GM12878 (cell line): Measurements from ENCODE around the gene ACE. TPM values are rescaled to one million over a fixed set of nuclear protein-coding genes. Genes with fewer than 3 reads are reported as not detected.

ENCODE experiments used
- BACH1 ChIP-seq: fragments of 450-650 bp; IDR thresholded peaks from 2 replicates; pipeline ENCODE4 v1.6.1; 2017; ENCODE audit warnings: mild to moderate bottlenecking, borderline replicate concordance
- BMI1 ChIP-seq: fragments of 450-650 bp; IDR thresholded peaks from 2 replicates; pipeline ENCODE4 v1.6.1; 2016; ENCODE audit warnings: mild to moderate bottlenecking, moderate library complexity, borderline replicate concordance
- ESRRA ChIP-seq: IDR thresholded peaks from 2 replicates; pipeline ENCODE4 v1.6.1; 2012; ENCODE audit warnings: mild to moderate bottlenecking, low read length, improper control_type of control experiment
- EZH2 ChIP-seq: IDR thresholded peaks from 2 replicates; pipeline ENCODE4 v1.6.1; 2012; ENCODE audit warnings: low read depth, mild to moderate bottlenecking, control low read depth, inconsistent platforms, low read length, borderline replicate concordance; ENCODE audit not compliant: control insufficient read depth
- HCFC1 ChIP-seq: fragments of 150-350 bp; IDR thresholded peaks from 2 replicates; pipeline ENCODE4 v1.6.1; 2014; ENCODE audit warnings: low read length
- HDGF ChIP-seq: fragments of 450-650 bp; IDR thresholded peaks from 2 replicates; pipeline ENCODE4 v1.6.1; 2016; ENCODE audit warnings: antibody characterized with exemption
- JUND ChIP-seq: IDR thresholded peaks from 2 replicates; pipeline ENCODE4 v1.6.1; 2012; ENCODE audit warnings: low read depth, mild to moderate bottlenecking, low read length, improper control_type of control experiment, moderate library complexity
- KAT2A ChIP-seq: conservative IDR thresholded peaks from 2 replicates; pipeline ENCODE4 v1.6.1; 2011; ENCODE audit warnings: low read depth, low read length; ENCODE audit not compliant: control insufficient read depth
- POLR2AphosphoS2 ChIP-seq: IDR thresholded peaks from 2 replicates; pipeline ENCODE4 v1.6.1; 2011; ENCODE audit warnings: low read depth, mild to moderate bottlenecking, low read length, improper control_type of control experiment, moderate library complexity
- RAD51 ChIP-seq: fragments of 450-650 bp; IDR thresholded peaks from 2 replicates; pipeline ENCODE4 v1.6.1; 2016; ENCODE audit warnings: moderate library complexity, mild to moderate bottlenecking, inconsistent platforms
- RUNX3 ChIP-seq: IDR thresholded peaks from 2 replicates; pipeline ENCODE4 v1.6.1; 2012; ENCODE audit warnings: low read length, inconsistent platforms
- SIX5 ChIP-seq: IDR thresholded peaks from 2 replicates; pipeline ENCODE4 v1.6.1; 2011; ENCODE audit warnings: mild to moderate bottlenecking, low read depth, low read length, moderate library complexity; ENCODE audit not compliant: severe bottlenecking
- SREBF1 ChIP-seq: IDR thresholded peaks from 2 replicates; pipeline ENCODE4 v1.6.1; 2012; ENCODE audit warnings: mild to moderate bottlenecking, low read length
- TARDBP ChIP-seq: IDR thresholded peaks from 2 replicates; pipeline ENCODE4 v1.6.1; 2016; ENCODE audit warnings: borderline replicate concordance
- ZBTB11 ChIP-seq: fragments of 450-650 bp; formaldehyde crosslinking; IDR thresholded peaks from 2 replicates; pipeline ENCODE4 v1.5.0; 2022; ENCODE audit warnings: mild to moderate bottlenecking, missing genetic modification characterization
- polyA plus RNA-seq, 11 experiments: library from polyadenylated mRNA; depleted of rRNA in 4 of 11; unstranded in 6 of 11; stranded (reverse) in 5 of 11; fragments of >200 nt; fragmentation: Nextera tagmentation in 4 of 11; fragmentation: Illumina TruSeq in 1 of 11; extraction: Ambion mirVana in 4 of 11; extraction: Trizol in 1 of 11; gene quantifications; 1 replicate in 1 of 11; 2 replicates in 10 of 11; pipeline versions ENCODE4 v1.2.1 to v1.2.3, GENCODE V29; 2011 to 2016; ENCODE audit warnings: inconsistent platforms in 2 of 11, missing spikeins in 2 of 11, low read depth in 1 of 11
- total RNA-seq, 4 experiments: library from RNA; depleted of rRNA in 3 of 4; stranded (reverse); fragments of >200 nt in 3 of 4; fragmentation: Illumina TruSeq in 1 of 4; extraction: Trizol in 1 of 4; gene quantifications; 2 replicates each; pipeline versions ENCODE4 v1.2.1 to v1.2.3, GENCODE V29; 2013 to 2021
- TF ChIP-seq, protein P1 (sequence below): IDR thresholded peaks from 2 replicates; pipeline ENCODE4 v1.6.1; 2011; ENCODE audit warnings: low read depth, mild to moderate bottlenecking, low read length, moderate library complexity, borderline replicate concordance; ENCODE audit errors: extremely low read depth
- TF ChIP-seq, protein P2 (sequence below): fragments of 450-650 bp; IDR thresholded peaks from 2 replicates; pipeline ENCODE4 v1.6.1; 2018; ENCODE audit warnings: mild to moderate bottlenecking, low read depth, moderate library complexity; ENCODE audit not compliant: partially characterized antibody
- TF ChIP-seq, protein P3 (sequence below): fragments of 450-650 bp; IDR thresholded peaks from 2 replicates; pipeline ENCODE4 v1.6.1; 2016; ENCODE audit warnings: mild to moderate bottlenecking
- TF ChIP-seq, protein P4 (sequence below): fragments of 450-650 bp; IDR thresholded peaks from 2 replicates; pipeline ENCODE4 v1.6.1; 2017; ENCODE audit warnings: borderline replicate concordance

Gene ACE
- total and polyA plus RNA-seq, 10 of the 15 experiments (the other 5 are each of a cell fraction or from before 2014, with no cell fraction given), result 0.46 TPM; not detected in 9

DNA sequence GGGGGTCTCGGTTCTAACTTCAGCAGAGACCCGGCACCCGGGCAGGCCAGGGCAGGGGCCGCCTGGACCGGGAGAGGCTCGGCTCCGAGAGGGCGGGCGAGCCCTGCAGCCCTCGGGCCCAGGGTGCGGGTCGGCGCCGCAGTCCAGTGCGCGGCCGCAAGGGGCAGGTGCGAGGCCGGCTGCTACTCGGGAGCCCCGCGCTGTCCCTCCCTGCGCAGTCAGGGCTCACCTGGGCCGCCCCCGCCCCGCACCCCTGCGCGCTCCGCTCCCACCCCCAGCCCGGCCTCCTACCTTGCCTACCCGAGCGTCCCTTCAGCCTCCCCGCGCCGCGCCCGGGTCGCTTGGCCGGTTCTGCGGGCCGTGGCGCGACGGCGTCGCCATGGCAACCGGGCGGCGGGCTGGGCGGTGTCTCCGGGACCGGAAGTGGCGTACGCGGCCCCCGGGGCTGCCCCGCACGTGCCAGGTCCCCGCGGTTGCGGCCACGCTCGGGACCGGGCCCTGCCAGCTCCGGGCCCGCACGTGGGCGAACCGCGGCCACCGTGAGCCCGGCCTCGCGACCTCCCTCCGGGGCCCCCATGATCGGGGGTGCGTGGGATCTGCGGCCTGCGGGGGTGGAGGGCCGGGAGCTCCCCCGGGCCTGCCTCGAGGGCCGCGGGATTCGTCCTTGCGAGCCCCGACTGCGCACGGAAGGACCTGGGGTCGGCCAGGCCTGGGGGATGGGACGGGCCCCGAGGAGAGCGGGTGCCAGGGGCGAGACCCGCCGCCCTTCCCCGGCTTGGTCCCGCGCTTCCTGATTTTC lies 30.7 kb upstream of the ACE start, which contains the start of gene CYB561 (continued):
- TF ChIP-seq ZBTB11, result no peak
- no peak for TF ChIP-seq TARDBP
- TF ChIP-seq BMI1, result 0 out of 2 replicates have a peak, but pooled peaks have one; percentile 25
- no peak for TF ChIP-seq SREBF1
- TF ChIP-seq, protein P1, sequence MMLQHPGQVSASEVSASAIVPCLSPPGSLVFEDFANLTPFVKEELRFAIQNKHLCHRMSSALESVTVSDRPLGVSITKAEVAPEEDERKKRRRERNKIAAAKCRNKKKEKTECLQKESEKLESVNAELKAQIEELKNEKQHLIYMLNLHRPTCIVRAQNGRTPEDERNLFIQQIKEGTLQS, result no peak
- TF ChIP-seq, protein P2, sequence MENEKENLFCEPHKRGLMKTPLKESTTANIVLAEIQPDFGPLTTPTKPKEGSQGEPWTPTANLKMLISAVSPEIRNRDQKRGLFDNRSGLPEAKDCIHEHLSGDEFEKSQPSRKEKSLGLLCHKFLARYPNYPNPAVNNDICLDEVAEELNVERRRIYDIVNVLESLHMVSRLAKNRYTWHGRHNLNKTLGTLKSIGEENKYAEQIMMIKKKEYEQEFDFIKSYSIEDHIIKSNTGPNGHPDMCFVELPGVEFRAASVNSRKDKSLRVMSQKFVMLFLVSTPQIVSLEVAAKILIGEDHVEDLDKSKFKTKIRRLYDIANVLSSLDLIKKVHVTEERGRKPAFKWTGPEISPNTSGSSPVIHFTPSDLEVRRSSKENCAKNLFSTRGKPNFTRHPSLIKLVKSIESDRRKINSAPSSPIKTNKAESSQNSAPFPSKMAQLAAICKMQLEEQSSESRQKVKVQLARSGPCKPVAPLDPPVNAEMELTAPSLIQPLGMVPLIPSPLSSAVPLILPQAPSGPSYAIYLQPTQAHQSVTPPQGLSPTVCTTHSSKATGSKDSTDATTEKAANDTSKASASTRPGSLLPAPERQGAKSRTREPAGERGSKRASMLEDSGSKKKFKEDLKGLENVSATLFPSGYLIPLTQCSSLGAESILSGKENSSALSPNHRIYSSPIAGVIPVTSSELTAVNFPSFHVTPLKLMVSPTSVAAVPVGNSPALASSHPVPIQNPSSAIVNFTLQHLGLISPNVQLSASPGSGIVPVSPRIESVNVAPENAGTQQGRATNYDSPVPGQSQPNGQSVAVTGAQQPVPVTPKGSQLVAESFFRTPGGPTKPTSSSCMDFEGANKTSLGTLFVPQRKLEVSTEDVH, result no peak
- TF ChIP-seq BACH1, result peak; percentile 82
- no peak for TF ChIP-seq HCFC1
- no peak for TF ChIP-seq RAD51
- no peak for TF ChIP-seq SIX5
- no peak for TF ChIP-seq HDGF
- no peak for TF ChIP-seq EZH2
- TF ChIP-seq RUNX3, result peak; percentile 64
- no peak for TF ChIP-seq ESRRA
- no peak for TF ChIP-seq KAT2A
- TF ChIP-seq, protein P3, sequence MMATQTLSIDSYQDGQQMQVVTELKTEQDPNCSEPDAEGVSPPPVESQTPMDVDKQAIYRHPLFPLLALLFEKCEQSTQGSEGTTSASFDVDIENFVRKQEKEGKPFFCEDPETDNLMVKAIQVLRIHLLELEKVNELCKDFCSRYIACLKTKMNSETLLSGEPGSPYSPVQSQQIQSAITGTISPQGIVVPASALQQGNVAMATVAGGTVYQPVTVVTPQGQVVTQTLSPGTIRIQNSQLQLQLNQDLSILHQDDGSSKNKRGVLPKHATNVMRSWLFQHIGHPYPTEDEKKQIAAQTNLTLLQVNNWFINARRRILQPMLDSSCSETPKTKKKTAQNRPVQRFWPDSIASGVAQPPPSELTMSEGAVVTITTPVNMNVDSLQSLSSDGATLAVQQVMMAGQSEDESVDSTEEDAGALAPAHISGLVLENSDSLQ, result no peak
- TF ChIP-seq POLR2AphosphoS2, result no peak
- TF ChIP-seq, protein P4, sequence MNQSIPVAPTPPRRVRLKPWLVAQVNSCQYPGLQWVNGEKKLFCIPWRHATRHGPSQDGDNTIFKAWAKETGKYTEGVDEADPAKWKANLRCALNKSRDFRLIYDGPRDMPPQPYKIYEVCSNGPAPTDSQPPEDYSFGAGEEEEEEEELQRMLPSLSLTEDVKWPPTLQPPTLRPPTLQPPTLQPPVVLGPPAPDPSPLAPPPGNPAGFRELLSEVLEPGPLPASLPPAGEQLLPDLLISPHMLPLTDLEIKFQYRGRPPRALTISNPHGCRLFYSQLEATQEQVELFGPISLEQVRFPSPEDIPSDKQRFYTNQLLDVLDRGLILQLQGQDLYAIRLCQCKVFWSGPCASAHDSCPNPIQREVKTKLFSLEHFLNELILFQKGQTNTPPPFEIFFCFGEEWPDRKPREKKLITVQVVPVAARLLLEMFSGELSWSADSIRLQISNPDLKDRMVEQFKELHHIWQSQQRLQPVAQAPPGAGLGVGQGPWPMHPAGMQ, result no peak
- no peak for TF ChIP-seq JUND
